VCaP (cell line): ENCODE measurements around the gene TOPBP1.
"Not testable (repeated sequence)": the region's sequence is repeated elsewhere in the genome, so short reads cannot be mapped to it uniquely, and the experiment has no call there.

ENCODE experiments used
- H3K27ac ChIP-seq: fragments of 450-650 bp; 2 replicates; pipeline ENCODE4 v1.5.1; 2017
- TF ChIP-seq, protein P1 (sequence below): fragments of 450-650 bp; conservative IDR thresholded peaks from 2 replicates; pipeline ENCODE4 v1.5.1; 2017; ENCODE audit warnings: mild to moderate bottlenecking, moderate library complexity

The TOPBP1 gene

GRCh38 chr3:133691273-133692107, 29.7 kb upstream of the TOPBP1 start:
- TF ChIP-seq, protein P1, sequence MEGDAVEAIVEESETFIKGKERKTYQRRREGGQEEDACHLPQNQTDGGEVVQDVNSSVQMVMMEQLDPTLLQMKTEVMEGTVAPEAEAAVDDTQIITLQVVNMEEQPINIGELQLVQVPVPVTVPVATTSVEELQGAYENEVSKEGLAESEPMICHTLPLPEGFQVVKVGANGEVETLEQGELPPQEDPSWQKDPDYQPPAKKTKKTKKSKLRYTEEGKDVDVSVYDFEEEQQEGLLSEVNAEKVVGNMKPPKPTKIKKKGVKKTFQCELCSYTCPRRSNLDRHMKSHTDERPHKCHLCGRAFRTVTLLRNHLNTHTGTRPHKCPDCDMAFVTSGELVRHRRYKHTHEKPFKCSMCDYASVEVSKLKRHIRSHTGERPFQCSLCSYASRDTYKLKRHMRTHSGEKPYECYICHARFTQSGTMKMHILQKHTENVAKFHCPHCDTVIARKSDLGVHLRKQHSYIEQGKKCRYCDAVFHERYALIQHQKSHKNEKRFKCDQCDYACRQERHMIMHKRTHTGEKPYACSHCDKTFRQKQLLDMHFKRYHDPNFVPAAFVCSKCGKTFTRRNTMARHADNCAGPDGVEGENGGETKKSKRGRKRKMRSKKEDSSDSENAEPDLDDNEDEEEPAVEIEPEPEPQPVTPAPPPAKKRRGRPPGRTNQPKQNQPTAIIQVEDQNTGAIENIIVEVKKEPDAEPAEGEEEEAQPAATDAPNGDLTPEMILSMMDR: no peak
- H3K27ac ChIP-seq: no peak overlapping the region

DNA sequence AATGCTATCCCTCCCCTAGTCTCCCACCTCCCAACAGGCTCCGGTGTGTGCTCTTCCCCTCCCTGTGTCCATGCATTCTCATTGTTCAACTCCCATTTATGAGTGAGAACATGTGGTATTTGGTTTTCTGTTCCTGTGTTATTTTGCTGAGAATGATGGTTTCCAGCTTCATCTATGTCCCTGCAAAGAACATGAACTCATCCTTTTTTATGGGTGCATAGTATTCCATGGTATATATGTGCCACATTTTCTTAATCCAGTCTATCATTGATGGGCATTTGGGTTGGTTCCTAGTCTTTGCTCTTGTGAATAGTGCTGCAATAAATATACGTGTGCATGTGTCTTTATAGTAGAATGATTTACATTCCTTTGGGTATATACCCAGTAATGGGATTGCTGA, 16.3 kb upstream of the TOPBP1 start:
- not testable (repeated sequence) for H3K27ac ChIP-seq

- TF ChIP-seq, protein P1: no peak
- no peak overlapping the region for H3K27ac ChIP-seq
These were observed 14.8 kb upstream of the TOPBP1 start for GRCh38 chr3:133676336-133677118.

DNA sequence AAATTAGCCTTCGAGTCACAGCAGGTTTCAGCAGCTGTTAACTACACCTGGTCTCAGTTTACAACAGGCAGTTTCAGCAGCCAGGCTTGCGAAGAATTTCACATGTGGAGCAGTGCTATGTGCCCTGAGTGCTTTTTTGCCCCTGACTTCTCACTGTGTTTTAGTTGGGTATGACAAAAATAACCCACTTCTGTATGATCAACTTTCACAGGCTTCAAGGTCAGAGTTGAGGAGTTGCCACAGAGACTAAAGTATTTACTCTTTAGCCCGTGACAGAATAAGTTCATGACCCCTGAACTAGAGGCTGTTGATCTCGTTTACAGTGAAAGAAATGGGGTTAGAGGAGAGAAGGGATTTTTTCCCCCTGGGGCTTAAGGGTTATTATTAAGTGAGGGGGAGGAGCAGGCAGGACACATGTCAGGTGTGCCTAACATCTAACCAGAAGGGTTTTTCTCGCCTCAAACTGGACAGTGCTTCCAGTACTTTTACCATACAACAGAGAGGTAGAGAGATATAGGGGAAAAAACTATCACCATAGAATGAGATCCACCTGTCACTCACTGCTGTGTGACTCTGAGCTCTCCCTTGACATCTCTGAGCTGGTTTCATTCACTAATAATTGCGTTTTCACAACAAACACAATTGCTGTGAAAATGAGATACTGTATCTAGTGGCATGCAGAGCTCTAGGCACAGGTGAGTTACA, 14.0 kb upstream of the TOPBP1 start:
- H3K27ac ChIP-seq: no peak overlapping the region
- TF ChIP-seq, protein P1: no peak

DNA sequence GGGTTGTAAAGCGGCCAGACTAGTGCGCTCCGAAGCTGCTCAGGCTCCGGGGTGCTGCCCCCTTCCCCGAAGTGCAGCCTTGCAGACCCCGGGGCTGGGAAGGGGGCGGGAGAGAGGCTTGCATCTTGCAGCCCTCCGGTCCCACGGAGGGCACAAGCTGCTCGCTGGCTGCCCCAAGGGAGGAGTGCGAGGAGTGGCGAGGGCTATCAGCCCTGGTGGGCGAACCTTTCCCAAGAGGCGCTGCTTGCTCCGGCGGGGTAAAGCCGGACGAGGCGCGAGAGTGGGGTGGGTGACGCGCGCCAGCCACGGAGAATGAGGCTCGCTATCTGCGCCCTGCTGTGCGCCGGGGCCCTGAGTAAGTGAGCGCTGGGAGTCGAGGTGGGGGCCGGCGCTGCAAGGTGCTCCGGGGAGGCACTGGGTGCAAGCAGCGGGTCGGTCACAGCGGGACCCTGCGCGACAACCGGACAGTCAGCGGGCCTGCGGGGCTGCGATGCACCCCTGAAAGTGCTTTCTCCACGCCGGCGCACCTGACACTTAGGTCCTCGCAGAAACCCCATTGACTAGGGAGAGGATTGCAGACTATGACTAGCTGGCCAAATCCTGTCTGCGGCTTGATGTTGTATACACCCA, 12.7 kb upstream of the TOPBP1 start:
- TF ChIP-seq, protein P1: no peak

DNA sequence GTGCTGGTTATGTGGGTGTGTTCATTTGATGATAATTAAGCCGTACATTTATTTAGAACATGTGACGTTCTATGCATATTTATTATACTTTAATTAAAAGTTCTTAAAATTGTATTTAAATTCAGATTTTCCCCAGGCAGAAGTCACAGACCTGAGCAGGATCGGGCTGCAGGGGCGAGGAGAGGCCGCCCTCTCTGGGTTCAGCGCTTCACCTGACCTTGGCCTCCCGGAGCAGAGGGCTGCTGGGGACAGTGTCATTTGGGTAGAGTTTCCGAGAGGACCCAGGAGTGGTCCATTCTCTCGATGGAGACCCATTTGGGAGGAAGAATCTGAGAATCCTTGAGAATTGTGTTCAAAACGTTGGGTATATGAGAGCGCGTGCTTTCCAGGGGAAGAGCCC, 12.0 kb upstream of the TOPBP1 start:
- no peak overlapping the region for H3K27ac ChIP-seq
- TF ChIP-seq, protein P1: no peak

More for the DNA sequence above, 12.7 kb upstream of the TOPBP1 start:
- H3K27ac ChIP-seq: no peak overlapping the region

DNA sequence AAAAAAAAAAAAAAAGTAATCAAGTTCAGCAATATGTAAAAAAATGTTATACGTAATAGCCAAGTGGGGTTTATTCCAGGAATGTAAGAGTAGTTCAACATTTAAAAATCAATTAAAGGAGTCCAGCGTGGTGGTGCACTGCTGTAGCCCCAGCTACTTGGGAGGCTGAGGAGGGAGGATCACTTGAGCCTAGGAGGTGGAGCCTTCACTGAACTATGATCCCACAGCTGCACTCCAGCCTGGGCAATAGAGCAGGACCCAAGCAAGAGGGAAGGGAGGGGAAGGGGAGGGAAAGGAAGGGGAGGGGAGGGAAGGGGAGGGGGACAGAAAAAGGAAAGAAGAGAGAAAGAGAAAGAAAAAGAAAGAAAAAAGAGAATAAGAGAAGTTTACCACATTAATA, 10.7 kb upstream of the TOPBP1 start:
- TF ChIP-seq, protein P1: no peak
- H3K27ac ChIP-seq: no peak overlapping the region
